Activated CD4-positive, alpha-beta T cell treated with anti-CD3 and anti-CD28 coated beads, Interleukin-2, Interleukin-4, amounts not matched to agents 100 ng/mL and 50 ng/mL, durations not matched to agents 16 hours and 8 hours (primary cell): ENCODE data around the gene TREH.
A peak's percentile ranks its signal among the peaks of the same experiment; 100 is the strongest.
"Not testable (repeated sequence)": the region's sequence is repeated elsewhere in the genome, so short reads cannot be mapped to it uniquely, and the experiment has no call there.

Experiments used
- DNase-seq: peaks from one replicate; pipeline ENCODE4 v3.0.0-alpha.2; 2020; ENCODE audit warnings: low spot score

The TREH gene

GRCh38 chr11:118696673-118697226 lies 17.3 kb upstream of the TREH start:
- no peak for DNase-seq

- no peak for DNase-seq
Measured at GRCh38 chr11:118694771-118695170, 15.3 kb upstream of the TREH start.

GRCh38 chr11:118694185-118694584 lies 14.7 kb upstream of the TREH start:
- DNase-seq, result no peak

DNA sequence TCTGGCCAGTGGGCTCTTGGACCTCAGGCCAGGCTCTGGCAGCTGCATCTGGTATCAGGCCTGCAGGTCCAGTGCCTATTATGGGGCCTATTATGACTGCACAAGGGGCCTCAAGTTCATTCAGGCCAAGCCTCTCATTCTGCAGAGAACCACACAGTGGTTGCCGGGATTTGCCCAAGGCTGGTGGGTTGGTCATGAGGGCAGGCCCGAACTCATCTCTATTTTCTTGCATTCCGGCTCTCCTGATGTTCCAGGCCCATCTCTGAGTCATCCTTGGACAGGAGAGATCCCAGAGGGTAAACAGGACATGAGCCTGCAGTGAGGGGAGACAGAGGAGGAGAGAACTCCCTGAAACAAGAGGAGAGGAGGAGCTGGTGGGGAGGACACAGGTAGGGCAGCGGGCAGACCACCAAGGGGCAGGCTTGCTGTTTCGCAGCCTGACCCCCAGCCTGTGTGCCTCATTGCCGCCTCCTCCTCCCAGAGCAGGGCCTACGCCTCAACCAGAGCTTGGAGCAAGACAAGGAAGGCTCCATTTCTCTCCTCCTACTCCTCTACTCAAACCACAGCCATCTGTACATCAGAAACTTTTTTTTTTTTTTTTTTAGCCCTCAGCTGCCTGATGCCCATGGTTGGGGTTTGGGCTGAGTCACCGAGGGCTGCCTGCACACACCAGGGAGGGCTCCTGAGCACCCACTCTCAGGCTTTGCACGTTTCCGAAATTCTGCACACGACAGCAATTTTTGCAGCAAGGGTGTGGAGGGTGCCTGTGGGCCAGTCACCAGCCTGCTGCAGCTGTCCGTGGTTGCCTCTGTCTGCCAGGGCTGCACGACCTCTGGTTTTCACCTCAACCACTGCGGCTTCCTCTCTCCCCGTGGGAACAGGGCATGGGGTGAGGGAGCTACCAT lies 12.7 kb upstream of the TREH start:
- peak; percentile 84 for DNase-seq

GRCh38 chr11:118690553-118691304 lies 11.3 kb upstream of the TREH start:
- no peak for DNase-seq

DNA sequence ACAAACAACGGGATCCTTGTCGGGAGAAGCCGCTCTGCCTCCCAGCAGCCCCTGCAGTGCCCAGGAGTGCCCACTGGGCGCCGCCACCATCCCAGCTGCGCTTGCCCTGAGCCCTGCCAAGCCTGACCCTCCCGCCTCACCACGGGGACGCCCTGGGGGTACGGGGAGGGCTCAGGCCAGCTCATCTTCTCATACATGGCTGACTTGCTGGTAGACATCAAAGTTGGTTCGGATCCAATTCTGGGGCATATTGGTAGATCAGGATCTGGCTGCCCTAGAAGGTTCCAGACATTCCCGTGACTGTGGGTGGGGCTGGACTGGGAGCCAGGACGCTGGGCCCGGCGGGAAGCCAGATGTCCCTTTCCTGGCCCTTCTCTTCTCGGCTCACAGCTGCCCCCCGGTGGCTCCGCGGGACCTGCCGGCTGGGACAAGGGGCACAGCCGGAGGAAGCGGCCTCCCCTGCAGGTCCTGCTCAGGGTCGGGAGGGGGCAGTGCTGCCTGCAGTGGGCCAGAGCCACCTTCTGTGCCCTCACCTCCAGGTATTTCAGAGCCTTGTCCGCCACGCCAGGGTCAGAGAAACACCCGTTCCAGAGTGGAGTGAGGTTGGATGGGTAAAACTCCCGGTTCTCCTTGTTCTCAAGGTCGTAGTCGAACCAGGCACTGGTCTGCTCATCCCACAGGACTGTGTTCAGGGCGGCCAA lies 10.6 kb upstream of the TREH start:
- peak; percentile 87 for DNase-seq

DNA sequence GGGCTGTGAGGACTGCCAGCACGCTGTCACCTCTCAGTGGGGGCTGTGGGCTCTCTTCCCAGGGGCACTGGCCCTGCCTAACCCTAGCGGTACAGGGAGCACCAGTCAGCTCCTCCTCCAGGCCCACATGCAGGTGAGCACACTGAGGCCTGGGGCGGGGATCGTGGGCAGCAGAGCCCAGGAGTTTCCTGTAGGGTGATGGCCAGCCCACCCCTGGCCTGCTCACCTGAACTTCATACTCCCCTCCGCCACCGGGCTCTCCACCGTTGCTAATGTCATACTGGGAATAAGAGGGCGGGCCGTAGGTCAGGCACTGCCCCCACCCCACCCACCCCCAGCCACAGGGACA lies 10.0 kb upstream of the TREH start:
- no peak for DNase-seq

DNA sequence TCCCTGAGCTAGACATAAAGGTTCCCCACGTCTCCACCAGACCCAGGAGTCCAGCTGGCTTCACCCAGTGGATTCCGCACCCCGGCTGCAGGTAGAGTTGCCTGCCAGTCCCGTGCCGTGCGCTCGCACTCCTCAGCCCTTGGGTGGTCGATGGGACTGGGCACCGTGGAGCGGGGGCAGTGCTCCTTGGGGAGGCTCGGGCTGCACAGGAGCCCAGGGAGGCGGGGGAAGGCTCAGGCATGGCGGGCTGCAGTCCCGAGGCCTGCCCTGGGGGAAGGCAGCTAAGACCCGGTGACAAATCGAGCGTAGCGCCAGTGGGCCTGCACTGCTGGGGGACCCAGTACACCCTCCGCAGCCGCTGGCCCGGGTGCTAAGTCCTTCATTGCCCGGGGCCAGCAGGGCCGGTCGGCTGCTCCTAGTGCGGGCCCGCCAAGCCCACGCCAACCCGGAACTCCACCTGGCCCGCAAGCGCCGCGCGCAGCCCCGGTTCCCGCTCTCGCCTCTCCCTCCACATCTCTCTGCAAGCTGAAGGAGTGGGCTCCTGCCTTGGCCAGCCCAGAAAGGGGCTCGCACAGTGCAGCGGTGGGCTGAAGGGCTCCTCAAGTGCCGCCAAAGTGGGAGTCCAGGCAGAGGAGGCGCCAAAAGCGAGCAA lies 9.5 kb upstream of the TREH start:
- no peak for DNase-seq

DNA sequence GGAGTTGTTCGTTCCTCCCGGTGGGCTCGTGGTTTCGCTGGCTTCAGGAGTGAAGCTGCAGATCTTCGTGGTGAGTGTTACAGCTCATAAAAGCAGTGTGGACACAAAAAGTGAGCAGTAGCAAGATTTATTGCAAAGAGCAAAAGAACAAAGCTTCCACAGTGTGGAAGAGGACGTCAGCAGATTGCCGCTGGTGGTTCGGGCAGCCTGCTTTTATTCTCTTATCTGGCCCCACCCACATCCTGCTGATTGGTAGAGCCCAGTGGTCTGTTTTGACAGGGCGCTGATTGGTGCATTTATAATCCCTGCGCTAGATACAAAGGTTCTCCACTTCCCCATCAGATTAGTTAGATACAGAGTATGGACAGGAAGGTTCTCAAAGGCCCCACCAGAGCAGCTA lies 8.9 kb upstream of the TREH start:
- DNase-seq, result not testable (repeated sequence)

GRCh38 chr11:118687906-118688305 lies 8.5 kb upstream of the TREH start:
- DNase-seq, result no peak

DNA sequence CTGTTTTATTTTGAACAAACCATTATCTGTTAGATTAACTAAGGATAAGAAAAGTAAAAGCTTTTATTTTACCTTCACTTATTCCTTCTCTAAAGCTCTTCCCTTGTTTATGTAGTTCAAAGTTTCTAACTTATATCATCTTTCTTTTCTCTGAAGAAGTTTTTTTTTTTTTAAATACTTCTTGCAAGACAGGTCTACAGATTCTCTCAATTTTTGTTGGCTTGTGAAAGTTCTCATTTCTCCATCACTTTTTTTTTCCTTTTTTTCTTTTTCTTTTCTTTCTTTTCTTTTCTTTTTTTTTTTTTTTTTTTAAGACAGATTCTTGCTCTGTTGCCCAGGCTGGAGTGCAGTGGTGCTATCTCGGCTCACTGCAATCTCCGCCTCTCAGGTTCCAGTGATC lies 4.7 kb upstream of the TREH start:
- DNase-seq, result no peak

GRCh38 chr11:118682939-118683338 lies 3.5 kb upstream of the TREH start:
- not testable (repeated sequence) for DNase-seq

- DNase-seq, result no peak
Measured at GRCh38 chr11:118682372-118682771, 2.9 kb upstream of the TREH start.

DNA sequence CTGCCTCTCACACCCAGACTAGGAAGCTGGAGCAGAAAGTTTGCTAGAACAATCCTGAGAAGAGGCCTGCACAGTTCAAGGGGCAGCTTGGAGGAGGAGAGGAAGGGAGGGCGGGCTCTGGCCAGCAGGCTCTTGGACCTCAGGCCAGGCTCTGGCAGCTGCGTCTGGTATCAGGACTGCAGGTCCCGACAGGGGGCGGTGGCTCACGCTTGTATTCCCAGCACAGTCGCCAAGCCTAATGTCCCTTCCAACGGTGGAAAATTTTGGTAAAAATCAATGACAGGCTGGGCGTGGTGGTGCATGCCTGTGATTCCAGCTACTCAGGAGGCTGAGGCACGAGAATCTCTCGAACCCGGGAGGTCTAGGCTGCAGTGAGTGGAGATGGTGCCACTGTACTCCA lies 542 bp downstream of the TREH start:
- not testable (repeated sequence) for DNase-seq

GRCh38 chr11:118677977-118678376 lies 1.5 kb downstream of the TREH start:
- no peak for DNase-seq

GRCh38 chr11:118674082-118674435 lies 5.4 kb downstream of the TREH start:
- DNase-seq, result no peak

GRCh38 chr11:118673361-118674081 lies 5.9 kb downstream of the TREH start:
- no peak for DNase-seq

DNA sequence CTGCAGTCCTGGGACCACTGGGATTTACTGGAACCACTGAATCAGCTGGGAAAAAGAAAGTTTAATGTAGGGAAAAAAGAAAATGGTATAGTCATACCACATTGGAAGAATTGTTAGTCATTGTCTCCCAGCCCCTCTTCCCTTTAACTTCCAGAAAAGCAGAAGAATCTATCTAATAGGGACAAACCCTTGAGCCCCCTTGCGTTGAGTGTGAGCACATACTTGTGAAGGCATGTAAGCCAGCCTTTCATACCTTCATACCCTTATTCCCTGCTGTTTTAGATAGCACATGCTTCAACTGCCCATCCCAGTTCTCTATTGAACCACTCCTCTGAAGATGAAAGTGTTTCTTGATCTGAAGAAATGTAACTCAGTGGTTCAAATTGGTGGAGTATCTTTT lies 6.6 kb downstream of the TREH start:
- no peak for DNase-seq

DNA sequence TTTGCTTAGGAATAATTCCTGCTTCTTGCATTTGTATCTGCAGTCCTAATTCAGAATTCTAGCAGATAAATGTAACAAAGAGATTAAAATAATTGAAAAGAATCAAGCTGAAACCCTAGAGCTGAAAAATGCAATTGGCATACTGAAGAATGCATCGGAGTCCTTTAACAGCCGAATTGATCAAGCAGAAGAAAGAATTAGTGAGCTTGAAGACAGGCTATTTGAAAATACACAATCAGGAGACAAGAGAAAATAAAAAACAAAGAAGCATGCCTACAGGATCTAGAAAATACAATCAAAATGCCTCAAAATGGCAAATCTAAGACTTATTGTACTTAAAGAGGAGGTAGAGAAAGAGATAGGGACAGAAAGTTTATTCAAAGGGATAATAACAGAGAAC lies 8.2 kb downstream of the TREH start:
- DNase-seq, result no peak

DNA sequence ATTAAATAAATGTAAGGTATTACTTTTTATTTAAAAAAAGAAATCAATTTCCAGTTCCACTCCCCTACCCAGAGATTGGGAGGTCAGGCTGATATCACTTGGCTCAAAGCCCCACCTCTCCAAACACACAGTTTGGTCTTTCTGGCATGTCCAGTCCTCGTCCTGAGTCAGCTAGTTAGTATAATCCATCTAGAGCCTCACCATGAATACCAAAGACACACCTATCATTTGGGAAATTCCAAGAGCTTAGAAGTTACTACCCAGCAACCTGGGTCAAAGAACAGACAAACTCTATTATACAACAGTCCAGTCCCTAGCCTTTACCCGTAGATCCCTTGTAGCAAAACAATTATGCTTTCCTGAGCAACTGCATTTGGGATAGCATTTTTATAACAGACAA lies 9.4 kb downstream of the TREH start:
- no peak for DNase-seq

DNA sequence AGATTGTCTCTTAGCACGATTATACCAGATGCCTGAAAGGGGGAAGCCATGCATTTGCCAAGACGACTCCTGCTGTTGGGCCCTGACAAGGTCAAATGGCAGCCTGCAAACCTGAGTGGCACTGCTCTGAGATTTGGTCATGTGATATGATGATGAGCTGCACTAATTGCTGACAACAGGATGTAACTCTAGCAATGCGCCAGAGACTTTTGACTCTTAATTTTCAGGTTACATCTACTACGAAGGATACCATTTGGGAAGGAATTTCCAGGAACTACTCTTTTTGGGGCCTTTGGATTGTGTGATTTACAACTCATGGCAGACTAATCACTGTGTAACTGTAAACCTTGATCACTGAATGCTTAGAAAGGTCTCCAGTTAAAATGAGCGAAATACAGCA lies 13.1 kb downstream of the TREH start:
- DNase-seq, result no peak
